Tibial nerve (tissue), 3 donors: Measurements from ENCODE around the gene GADD45G.

Experiments
- POLR2A ChIP-seq, 2 donors: fragments of 450-650 bp; IDR thresholded peaks; one replicate each; pipeline ENCODE4 v1.6.1; 2017; ENCODE audit warnings: antibody characterized with exemption in 2 of 2, mild to moderate bottlenecking in 2 of 2, moderate library complexity in 2 of 2
- TF ChIP-seq, protein P1 (sequence below), 5 experiments: fragments of 200-600 bp in 3 of 5; fragments of 450-650 bp in 2 of 5; sonication (generic) in 3 of 5; IDR thresholded peaks; one replicate each; pipeline ENCODE4 v1.5.1; 2016 to 2019; ENCODE audit warnings: antibody characterized with exemption in 5 of 5, mild to moderate bottlenecking in 3 of 5, moderate library complexity in 2 of 5

DNA sequence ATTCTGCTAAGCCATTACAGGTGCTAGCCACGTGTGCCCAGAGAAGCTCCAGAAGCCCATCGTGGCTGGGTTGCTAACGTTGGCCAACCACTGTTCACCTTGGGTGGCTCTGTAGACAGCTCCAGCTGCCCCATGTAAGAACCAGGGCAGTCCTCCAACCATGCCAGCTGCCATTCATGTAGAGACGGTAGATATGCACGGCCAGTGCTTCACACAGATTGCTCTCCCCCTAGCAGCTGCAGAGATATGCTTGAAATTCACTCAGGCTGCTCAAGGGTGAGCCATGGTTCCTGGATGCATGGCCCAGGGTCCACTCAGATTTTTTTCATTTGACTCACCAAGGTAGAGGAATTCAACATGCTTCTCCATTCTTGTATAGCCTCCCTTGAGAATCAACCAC is 31.0 kb downstream of the GADD45G start:
- TF ChIP-seq POLR2A (IDR thresholded peaks at IDR 0.05) = no peak
- TF ChIP-seq, protein P1, sequence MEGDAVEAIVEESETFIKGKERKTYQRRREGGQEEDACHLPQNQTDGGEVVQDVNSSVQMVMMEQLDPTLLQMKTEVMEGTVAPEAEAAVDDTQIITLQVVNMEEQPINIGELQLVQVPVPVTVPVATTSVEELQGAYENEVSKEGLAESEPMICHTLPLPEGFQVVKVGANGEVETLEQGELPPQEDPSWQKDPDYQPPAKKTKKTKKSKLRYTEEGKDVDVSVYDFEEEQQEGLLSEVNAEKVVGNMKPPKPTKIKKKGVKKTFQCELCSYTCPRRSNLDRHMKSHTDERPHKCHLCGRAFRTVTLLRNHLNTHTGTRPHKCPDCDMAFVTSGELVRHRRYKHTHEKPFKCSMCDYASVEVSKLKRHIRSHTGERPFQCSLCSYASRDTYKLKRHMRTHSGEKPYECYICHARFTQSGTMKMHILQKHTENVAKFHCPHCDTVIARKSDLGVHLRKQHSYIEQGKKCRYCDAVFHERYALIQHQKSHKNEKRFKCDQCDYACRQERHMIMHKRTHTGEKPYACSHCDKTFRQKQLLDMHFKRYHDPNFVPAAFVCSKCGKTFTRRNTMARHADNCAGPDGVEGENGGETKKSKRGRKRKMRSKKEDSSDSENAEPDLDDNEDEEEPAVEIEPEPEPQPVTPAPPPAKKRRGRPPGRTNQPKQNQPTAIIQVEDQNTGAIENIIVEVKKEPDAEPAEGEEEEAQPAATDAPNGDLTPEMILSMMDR (IDR thresholded peaks at IDR 0.05) = no peak
